ENCODE results near the gene CYP27B1. TPM values are rescaled to one million over a fixed set of nuclear protein-coding genes. Genes with fewer than 3 reads are reported as not detected.

Gene CYP27B1
- total RNA-seq, 2 donors from 2014 or later, result 0.14 to 0.91 TPM

- H3K9me3 ChIP-seq, result no peaks in the 10 kb centered on the region
- no peaks in the 10 kb centered on the region for H3K4me1 ChIP-seq (replicated peaks)
- H3K27me3 ChIP-seq (replicated peaks; ENCODE audit: insufficient read depth), result no peaks in the 10 kb centered on the region
- intact Hi-C loops (cut with DNase I), result no loop called here
- DNase-seq (ENCODE audit: low spot score), result no peak
- H3K27ac ChIP-seq, result no peak overlapping the region
- H3K36me3 ChIP-seq, result peaks cover 0 to 2% of the 10 kb centered on the region in 2 donors
- no peak overlapping the region for H3K4me3 ChIP-seq
- no peak for TF ChIP-seq CTCF (IDR thresholded peaks at IDR 0.05)
- no peak for TF ChIP-seq POLR2AphosphoS5 (IDR thresholded peaks at IDR 0.05)
- TF ChIP-seq POLR2A (IDR thresholded peaks at IDR 0.05), result no peak
- 91% methylated on average over 5 of the region's 5 CpGs for WGBS
Measured at GRCh38 chr12:57808351-57808750, 41.5 kb upstream of the CYP27B1 start.

- Histone ChIP-seq H3K4me3 (no peak overlapping the region), H3K36me3 (peaks cover 0 to 2% of the 10 kb centered on the region in 2 donors), H3K27me3 (replicated peaks; ENCODE audit: insufficient read depth) (no peaks in the 10 kb centered on the region), H3K27ac (no peak overlapping the region), H3K4me1 (replicated peaks) (no peaks in the 10 kb centered on the region), H3K9me3 (no peaks in the 10 kb centered on the region)
- 90% methylated on average over 9 of the region's 9 CpGs for WGBS
- intact Hi-C loops (cut with DNase I), result no loop called here
- DNase-seq (ENCODE audit: low spot score), result no peak
- no peak for TF ChIP-seq POLR2A (IDR thresholded peaks at IDR 0.05)
- no peak for TF ChIP-seq CTCF (IDR thresholded peaks at IDR 0.05)
- no peak for TF ChIP-seq POLR2AphosphoS5 (IDR thresholded peaks at IDR 0.05)
Measured at GRCh38 chr12:57807285-57807684, 40.4 kb upstream of the CYP27B1 start.

GRCh38 chr12:57806677-57807076 lies 39.8 kb upstream of the CYP27B1 start:
- intact Hi-C loops (cut with DNase I), result no loop called here
- Histone ChIP-seq H3K27ac (no peak overlapping the region), H3K36me3 (peaks cover 0 to 2% of the 10 kb centered on the region in 2 donors), H3K4me3 (no peak overlapping the region), H3K4me1 (replicated peaks) (no peaks in the 10 kb centered on the region), H3K9me3 (no peaks in the 10 kb centered on the region), H3K27me3 (replicated peaks; ENCODE audit: insufficient read depth) (no peaks in the 10 kb centered on the region)
- TF ChIP-seq POLR2AphosphoS5 (IDR thresholded peaks at IDR 0.05), result no peak
- TF ChIP-seq POLR2A (IDR thresholded peaks at IDR 0.05), result no peak
- TF ChIP-seq CTCF (IDR thresholded peaks at IDR 0.05), result no peak
- DNase-seq (ENCODE audit: low spot score), result no peak
- WGBS, result 90% methylated on average over 3 of the region's 3 CpGs

GRCh38 chr12:57803319-57803893 lies 36.5 kb upstream of the CYP27B1 start:
- H3K27ac ChIP-seq, result no peak overlapping the region
- no peaks in the 10 kb centered on the region for H3K27me3 ChIP-seq (replicated peaks; ENCODE audit: insufficient read depth)
- no peak for DNase-seq (ENCODE audit: low spot score)
- H3K36me3 ChIP-seq, result peaks cover 0 to 2% of the 10 kb centered on the region in 2 donors
- peak in 3 of 4 experiments; percentile 62 to 76 (median 75) for TF ChIP-seq CTCF (IDR thresholded peaks at IDR 0.05)
- TF ChIP-seq POLR2AphosphoS5 (IDR thresholded peaks at IDR 0.05), result no peak
- no peaks in the 10 kb centered on the region for H3K4me1 ChIP-seq (replicated peaks)
- intact Hi-C loops (cut with DNase I), result loop anchor here (1.0 kb wide), 1 partner anchor 102 kb away; no protein-coding TSS in a partner anchor
- H3K9me3 ChIP-seq, result no peaks in the 10 kb centered on the region
- 36% methylated on average over 9 of the region's 9 CpGs for WGBS
- H3K4me3 ChIP-seq, result no peak overlapping the region

- intact Hi-C loops (cut with DNase I), result loop anchor here (1.0 kb wide), 1 partner anchor 103 kb away; no protein-coding TSS in a partner anchor
- no peak overlapping the region for H3K4me3 ChIP-seq
- whole genome bisulfite sequencing, result 95% methylated on average over 1 of the region's 1 CpG
- DNase-seq (ENCODE audit: low spot score), result no peak
- TF ChIP-seq CTCF (IDR thresholded peaks at IDR 0.05) (no peak), POLR2AphosphoS5 (IDR thresholded peaks at IDR 0.05) (no peak), POLR2A (IDR thresholded peaks at IDR 0.05) (no peak)
- H3K9me3 ChIP-seq, result no peaks in the 10 kb centered on the region
- no peaks in the 10 kb centered on the region for H3K4me1 ChIP-seq (replicated peaks)
- H3K27me3 ChIP-seq (replicated peaks; ENCODE audit: insufficient read depth), result no peaks in the 10 kb centered on the region
- H3K27ac ChIP-seq, result no peak overlapping the region
- peaks cover 0 to 2% of the 10 kb centered on the region in 2 donors for H3K36me3 ChIP-seq
Measured at GRCh38 chr12:57802607-57803006, 35.7 kb upstream of the CYP27B1 start.
